HEK293 (cell line): Measurements from ENCODE around the gene ZFP42.

Experiments used
- CTCF ChIP-seq: fragments of 450-650 bp; formaldehyde crosslinking; IDR thresholded peaks from 2 replicates; pipeline ENCODE4 v1.5.1; 2016; ENCODE audit warnings: missing biosample characterization, missing genetic modification characterization
- GLI4 ChIP-seq: fragments of 450-650 bp; formaldehyde crosslinking; IDR thresholded peaks from 2 replicates; pipeline ENCODE4 v1.5.1; 2016; ENCODE audit warnings: missing biosample characterization, missing genetic modification characterization
- KLF10 ChIP-seq: fragments of 450-650 bp; IDR thresholded peaks from 2 replicates; pipeline ENCODE4 v1.5.1; 2018; ENCODE audit warnings: missing biosample characterization, mild to moderate bottlenecking, missing genetic modification characterization
- YY1 ChIP-seq: fragments of 450-650 bp; formaldehyde crosslinking; IDR thresholded peaks from 2 replicates; pipeline ENCODE4 v1.5.1; 2018; ENCODE audit warnings: missing biosample characterization, missing genetic modification characterization
- ZBTB1 ChIP-seq: fragments of 450-650 bp; formaldehyde crosslinking; IDR thresholded peaks from 2 replicates; pipeline ENCODE4 v1.5.1; 2016; ENCODE audit warnings: missing biosample characterization, missing genetic modification characterization
- ZBTB26 ChIP-seq: fragments of 450-650 bp; formaldehyde crosslinking; optimal IDR thresholded peaks from 2 replicates; pipeline ENCODE3; 2016; ENCODE audit warnings: missing biosample characterization, mild to moderate bottlenecking, missing genetic modification characterization
- ZBTB8A ChIP-seq: fragments of 450-650 bp; formaldehyde crosslinking; IDR thresholded peaks from 2 replicates; pipeline ENCODE4 v1.5.1; 2016; ENCODE audit warnings: missing biosample characterization, missing genetic modification characterization
- ZFP37 ChIP-seq: fragments of 450-650 bp; formaldehyde crosslinking; IDR thresholded peaks from 2 replicates; pipeline ENCODE4 v1.5.1; 2016; ENCODE audit warnings: missing biosample characterization, missing genetic modification characterization
- ZFP69B ChIP-seq: fragments of 450-650 bp; formaldehyde crosslinking; IDR thresholded peaks from 2 replicates; pipeline ENCODE4 v1.5.1; 2016; ENCODE audit warnings: missing biosample characterization, missing genetic modification characterization
- ZNF16 ChIP-seq: fragments of 450-650 bp; formaldehyde crosslinking; IDR thresholded peaks from 2 replicates; pipeline ENCODE4 v1.5.1; 2016; ENCODE audit warnings: low read depth, missing biosample characterization, missing genetic modification characterization
- ZNF274 ChIP-seq, 2 experiments: fragments of 200-500 bp in 1 of 2; fragments of 450-650 bp in 1 of 2; sonication (Bioruptor generic) in 1 of 2; formaldehyde crosslinking in 1 of 2; IDR thresholded peaks; 2 replicates each; pipeline versions ENCODE4 v1.5.1 to v1.6.1; 2014 to 2016; ENCODE audit warnings: borderline replicate concordance in 1 of 2, inconsistent platforms in 1 of 2, low read length in 1 of 2, missing biosample characterization in 1 of 2, missing genetic modification characterization in 1 of 2
- ZNF449 ChIP-seq: fragments of 450-650 bp; formaldehyde crosslinking; IDR thresholded peaks from 2 replicates; pipeline ENCODE4 v1.5.1; 2017; ENCODE audit warnings: missing biosample characterization, mild to moderate bottlenecking, missing genetic modification characterization, moderate library complexity
- ZSCAN4 ChIP-seq: fragments of 450-650 bp; formaldehyde crosslinking; IDR thresholded peaks from 2 replicates; pipeline ENCODE4 v1.5.1; 2017; ENCODE audit warnings: missing biosample characterization, missing genetic modification characterization
- ZSCAN5A ChIP-seq: fragments of 450-650 bp; formaldehyde crosslinking; IDR thresholded peaks from 2 replicates; pipeline ENCODE4 v1.5.1; 2016; ENCODE audit warnings: missing biosample characterization, missing genetic modification characterization

GRCh38 chr4:188023682-188024081 is 28.1 kb downstream of the ZFP42 start:
- TF ChIP-seq CTCF (tag by site-specific recombination): no peak
- no peak for TF ChIP-seq ZNF449
- TF ChIP-seq KLF10 (tag by site-specific recombination): no peak
- TF ChIP-seq ZNF274 (IDR thresholded peaks at IDR 0.05; ENCODE audit: low read length): no peak
- no peak for TF ChIP-seq ZNF274 (tag by site-specific recombination; IDR thresholded peaks at IDR 0.05; ENCODE audit: borderline replicate concordance)
- no peak for TF ChIP-seq ZBTB1
- no peak for TF ChIP-seq ZFP37 (tag by site-specific recombination)
- TF ChIP-seq ZNF16 (tag by site-specific recombination): no peak
- TF ChIP-seq ZSCAN4: no peak
- no peak for TF ChIP-seq ZSCAN5A (tag by site-specific recombination)
- TF ChIP-seq ZFP69B: no peak
- no peak for TF ChIP-seq GLI4 (tag by site-specific recombination)
- TF ChIP-seq ZBTB26 (tag by site-specific recombination): no peak
- TF ChIP-seq ZBTB8A (tag by site-specific recombination): no peak
- no peak for TF ChIP-seq YY1 (tag by site-specific recombination)
